Uterus (tissue), 2 donors: ENCODE data around the gene MBTD1.

Experiments used
- CTCF ChIP-seq, 4 experiments: fragments of 200-600 bp in 2 of 4; fragments of 450-650 bp in 2 of 4; sonication (generic) in 2 of 4; IDR thresholded peaks; one replicate each; pipeline ENCODE4 v1.5.1; 2016 to 2019; ENCODE audit warnings: antibody characterized with exemption in 4 of 4, mild to moderate bottlenecking in 2 of 4, moderate library complexity in 1 of 4
- POLR2A ChIP-seq, 2 donors: fragments of 450-650 bp; IDR thresholded peaks; one replicate each; pipeline ENCODE4 v1.6.1; 2016; ENCODE audit warnings: antibody characterized with exemption in 2 of 2, mild to moderate bottlenecking in 1 of 2, moderate library complexity in 1 of 2

- TF ChIP-seq CTCF (IDR thresholded peaks at IDR 0.05) (no peak), POLR2A (IDR thresholded peaks at IDR 0.05) (no peak)
Measured at GRCh38 chr17:51238255-51238887, 21.5 kb downstream of the MBTD1 start.
